GM23338 (cell line): ENCODE measurements around the gene EPHA5. TPM values are rescaled to one million over a fixed set of nuclear protein-coding genes. Genes with fewer than 3 reads are reported as not detected.

Source experiments
- ATAC-seq: fragments of 200-7000 bp; cut with Tn5 transposase; 3 replicates; pipeline ENCODE4 v1.9.1; 2020
- DNase-seq: peaks from one replicate; pipeline ENCODE4 v3.0.0-alpha.2; 2015; ENCODE audit warnings: low spot score
- H2AFZ ChIP-seq: fragments of 200-600 bp; sonication (generic); 2 replicates; pipeline ENCODE4 v1.8.0; 2016; ENCODE audit warnings: antibody characterized with exemption, mild to moderate bottlenecking, moderate library complexity
- H3F3A ChIP-seq: fragments of 200-600 bp; sonication (generic); replicated peaks from 2 replicates; pipeline ENCODE4 v1.8.0; 2017; ENCODE audit warnings: antibody characterized with exemption, mixed run types, low read depth
- H3K27ac ChIP-seq: fragments of 200-600 bp; sonication (generic); 2 replicates; pipeline ENCODE4 v1.6.1; 2016; ENCODE audit warnings: low read depth
- H3K27me3 ChIP-seq: fragments of 200-600 bp; sonication (generic); 2 replicates; pipeline ENCODE4 v1.8.0; 2016; ENCODE audit warnings: mild to moderate bottlenecking, mixed run types, moderate library complexity; ENCODE audit not compliant: insufficient read depth
- H3K36me3 ChIP-seq: fragments of 200-600 bp; sonication (generic); 2 replicates; pipeline ENCODE4 v1.8.0; 2016; ENCODE audit warnings: mild to moderate bottlenecking; ENCODE audit not compliant: insufficient read depth
- H3K4me1 ChIP-seq: fragments of 200-600 bp; sonication (generic); 2 replicates; pipeline ENCODE4 v1.8.0; 2016; ENCODE audit warnings: mild to moderate bottlenecking, moderate library complexity; ENCODE audit not compliant: insufficient read depth
- H3K4me2 ChIP-seq: fragments of 200-600 bp; sonication (generic); 2 replicates; pipeline ENCODE4 v1.7.1; 2017; ENCODE audit warnings: mixed run types
- H3K4me3 ChIP-seq: fragments of 200-600 bp; sonication (generic); 2 replicates; pipeline ENCODE4 v1.6.1; 2016; ENCODE audit warnings: mixed run types
- H3K79me2 ChIP-seq: fragments of 200-600 bp; sonication (generic); replicated peaks from 2 replicates; pipeline ENCODE4 v1.8.0; 2017; ENCODE audit warnings: mild to moderate bottlenecking; ENCODE audit not compliant: insufficient read depth
- H3K9me2 ChIP-seq: fragments of 200-600 bp; sonication (generic); 2 replicates; pipeline ENCODE4 v1.8.0; 2017; ENCODE audit not compliant: insufficient read depth
- H4K20me1 ChIP-seq: fragments of 200-600 bp; sonication (generic); replicated peaks from 2 replicates; pipeline ENCODE4 v1.8.0; 2017; ENCODE audit warnings: mild to moderate bottlenecking; ENCODE audit not compliant: insufficient read depth
- H3K27ac Mint-ChIP-seq: 2 replicates; pipeline ENCODE4 v1.8.0; 2020; ENCODE audit warnings: inconsistent platforms, mild to moderate bottlenecking, moderate library complexity, mixed read lengths
- H3K27me3 Mint-ChIP-seq: 3 replicates; pipeline ENCODE4 v1.8.0; 2022; ENCODE audit warnings: low read depth, mild to moderate bottlenecking, moderate library complexity, mixed read lengths, inconsistent platforms; ENCODE audit not compliant: insufficient read depth, poor library complexity
- H3K36me3 Mint-ChIP-seq: 3 replicates; pipeline ENCODE4 v1.8.0; 2021; ENCODE audit warnings: low read depth, mild to moderate bottlenecking, inconsistent platforms, moderate library complexity, mixed read lengths
- H3K4me1 Mint-ChIP-seq: 3 replicates; pipeline ENCODE4 v1.8.0; 2020; ENCODE audit warnings: mild to moderate bottlenecking, inconsistent platforms, mixed read lengths
- H3K4me3 Mint-ChIP-seq: 3 replicates; pipeline ENCODE4 v1.8.0; 2021; ENCODE audit warnings: moderate library complexity, mild to moderate bottlenecking, inconsistent platforms, mixed read lengths
- H3K9me3 Mint-ChIP-seq: 3 replicates; pipeline ENCODE4 v1.8.0; 2020; ENCODE audit warnings: moderate library complexity, mild to moderate bottlenecking, inconsistent platforms, mixed read lengths
- CREB1 ChIP-seq: fragments of 250-450 bp; sonication (Bioruptor Pico); IDR thresholded peaks from 2 replicates; pipeline ENCODE4 v1.5.0; 2020; ENCODE audit warnings: low read depth, mild to moderate bottlenecking, moderate library complexity
- CTCF ChIP-seq, 2 experiments: fragments of 200-600 bp in 1 of 2; sonication (generic) in 1 of 2; conservative IDR thresholded peaks; 2 replicates each; pipeline versions ENCODE4 v1.5.1 to v1.6.1; 2016 to 2017; ENCODE audit warnings: antibody characterized with exemption in 2 of 2, low read depth in 2 of 2, mild to moderate bottlenecking in 2 of 2, moderate library complexity in 1 of 2
- ETS1 ChIP-seq: IDR thresholded peaks from 2 replicates; pipeline ENCODE4 v1.6.1; 2016; ENCODE audit warnings: antibody characterized with exemption
- EZH2 ChIP-seq: fragments of 200-600 bp; sonication (generic); IDR thresholded peaks from one replicate; pipeline ENCODE4 v1.8.0; 2017; ENCODE audit warnings: antibody characterized with exemption, mild to moderate bottlenecking, low read depth; ENCODE audit not compliant: unreplicated experiment
- EZH2phosphoT487 ChIP-seq: fragments of 200-600 bp; sonication (generic); IDR thresholded peaks from one replicate; pipeline ENCODE4 v1.8.1; 2018; ENCODE audit warnings: antibody characterized with exemption; ENCODE audit not compliant: unreplicated experiment
- JUNB ChIP-seq: IDR thresholded peaks from one replicate; pipeline ENCODE4 v1.6.1; 2016; ENCODE audit warnings: antibody characterized with exemption; ENCODE audit not compliant: unreplicated experiment
- POLR2AphosphoS5 ChIP-seq: IDR thresholded peaks from 2 replicates; pipeline ENCODE4 v1.6.1; 2016; ENCODE audit warnings: antibody characterized with exemption, low read depth
- REST ChIP-seq: IDR thresholded peaks from one replicate; pipeline ENCODE4 v1.6.1; 2018; ENCODE audit warnings: antibody characterized with exemption; ENCODE audit not compliant: unreplicated experiment
- ZNF114 ChIP-seq: fragments of 250-450 bp; sonication (Bioruptor Pico); IDR thresholded peaks from 2 replicates; pipeline ENCODE4 v1.5.0; 2020; ENCODE audit warnings: mild to moderate bottlenecking, moderate library complexity
- ZNF331 ChIP-seq: fragments of 250-450 bp; sonication (Bioruptor Pico); IDR thresholded peaks from 2 replicates; pipeline ENCODE4 v1.5.0; 2020; ENCODE audit warnings: low read depth, mild to moderate bottlenecking, moderate library complexity
- polyA plus RNA-seq: library from polyadenylated mRNA; unstranded; fragments of >200 nt; fragmentation: Nextera tagmentation; extraction: Ambion mirVana; gene quantifications from 2 replicates; pipeline ENCODE4 v1.2.1, GENCODE V29; 2016
- total RNA-seq: library from RNA; depleted of rRNA; stranded (reverse); fragments of >200 nt; shearing (Covaris generic); gene quantifications from 2 replicates; pipeline ENCODE4 v1.2.3, GENCODE V29; 2014

Gene EPHA5
- total and polyA plus RNA-seq, 2 experiments from 2014 or later = 0.05 to 0.24 TPM

GRCh38 chr4:65651031-65651430 lies 19.3 kb downstream of the EPHA5 start:
- H3K27ac Mint-ChIP-seq = no peak overlapping the region
- ATAC-seq (no peak), DNase-seq (no peak)
- Histone ChIP-seq H2AFZ (no peak overlapping the region), H4K20me1 (no peaks in the 10 kb centered on the region), H3K4me2 (no peak overlapping the region), H3K27ac (no peak overlapping the region), H3K9me2 (no peaks in the 10 kb centered on the region), H3K4me1 (peaks cover 27% of the 10 kb centered on the region), H3K4me3 (no peak overlapping the region), H3K79me2 (no peaks in the 10 kb centered on the region), H3K27me3 (no peaks in the 10 kb centered on the region), H3K36me3 (no peaks in the 10 kb centered on the region), H3F3A (no peaks in the 10 kb centered on the region)
- H3K4me3 Mint-ChIP-seq = no peak overlapping the region
- H3K36me3 Mint-ChIP-seq = no peaks in the 10 kb centered on the region
- H3K9me3 Mint-ChIP-seq = no peaks in the 10 kb centered on the region
- H3K27me3 Mint-ChIP-seq = peaks cover 2% of the 10 kb centered on the region
- TF ChIP-seq REST = no peak
- TF ChIP-seq EZH2 = no peak
- TF ChIP-seq CREB1 (CRISPR knock-in tag) = no peak
- TF ChIP-seq EZH2phosphoT487 = no peak
- TF ChIP-seq JUNB = no peak
- peaks cover 49% of the 10 kb centered on the region for H3K4me1 Mint-ChIP-seq

GRCh38 chr4:65646136-65646535 lies 24.2 kb downstream of the EPHA5 start:
- no peaks in the 10 kb centered on the region for H3F3A ChIP-seq
- no peak overlapping the region for H3K4me2 ChIP-seq
- H3K27ac Mint-ChIP-seq = no peak overlapping the region
- no peak overlapping the region for H3K4me3 ChIP-seq
- H3K4me1 Mint-ChIP-seq = peaks cover 27% of the 10 kb centered on the region
- no peaks in the 10 kb centered on the region for H3K79me2 ChIP-seq
- no peaks in the 10 kb centered on the region for H3K27me3 ChIP-seq
- no peak overlapping the region for H3K27ac ChIP-seq
- DNase-seq (no peak), ATAC-seq (no peak)
- H3K4me3 Mint-ChIP-seq = no peak overlapping the region
- no peaks in the 10 kb centered on the region for H3K36me3 ChIP-seq
- H3K27me3 Mint-ChIP-seq = peaks cover 4% of the 10 kb centered on the region
- H2AFZ ChIP-seq = no peak overlapping the region
- H3K9me2 ChIP-seq = no peaks in the 10 kb centered on the region
- no peaks in the 10 kb centered on the region for H3K9me3 Mint-ChIP-seq
- H4K20me1 ChIP-seq = no peaks in the 10 kb centered on the region
- no peaks in the 10 kb centered on the region for H3K36me3 Mint-ChIP-seq
- peaks cover 14% of the 10 kb centered on the region for H3K4me1 ChIP-seq
- no peak for TF ChIP-seq EZH2phosphoT487
- TF ChIP-seq CTCF (conservative IDR thresholded peaks at IDR 0.05; ENCODE audit: low read depth in 2 of 2) = no peak
- no peak for TF ChIP-seq POLR2AphosphoS5
- TF ChIP-seq REST = no peak
- no peak for TF ChIP-seq CREB1 (CRISPR knock-in tag)
- TF ChIP-seq ZNF114 (CRISPR knock-in tag) = no peak
- TF ChIP-seq ETS1 = no peak
- TF ChIP-seq EZH2 = no peak
- TF ChIP-seq JUNB = no peak
- TF ChIP-seq ZNF331 (CRISPR knock-in tag) = no peak
